Caco-2 (cell line): ENCODE data around the gene PHF10. TPM values are rescaled to one million over a fixed set of nuclear protein-coding genes. Genes with fewer than 3 reads are reported as not detected.
A peak's percentile ranks its signal among the peaks of the same experiment; 100 is the strongest.

Source experiments
- BruUV-seq: library from RNA; stranded (reverse); fragments of 400-500 nt; replicated peaks from 2 replicates; lab custom pipeline; 2021; lab: Mats Ljungman, UMichigan
- CTCF ChIA-PET: fragments of 300-600 bp; sonication (Branson Sonifier 250); formaldehyde crosslinking; loops from one replicate; lab custom pipeline; 2022; ENCODE audit warnings: antibody characterized with exemption; lab: Charles Lee
- POLR2A ChIA-PET: fragments of 300-600 bp; sonication (Branson Sonifier 250); formaldehyde crosslinking; loops from one replicate; lab custom pipeline; 2022; ENCODE audit warnings: antibody characterized with exemption; lab: Charles Lee
- DNase-seq, 2 experiments: peaks; one replicate each; pipeline versions ENCODE4 v3.0.0 to v3.0.0-alpha.2; 2020 to 2022
- H3K27me3 ChIP-seq: replicated peaks from 2 replicates; pipeline ENCODE4 v1.6.0; 2011; ENCODE audit warnings: low read length; ENCODE audit not compliant: control insufficient read depth, insufficient read depth
- H3K36me3 ChIP-seq: 2 replicates; pipeline ENCODE4 v1.5.1; 2011; ENCODE audit warnings: low read length; ENCODE audit not compliant: control insufficient read depth, insufficient read depth
- H3K4me1 ChIP-seq: fragments of 250-450 bp; sonication (Bioruptor Pico); 2 replicates; pipeline ENCODE4 v1.5.1; 2020; ENCODE audit warnings: mild to moderate bottlenecking
- H3K4me3 ChIP-seq: 2 replicates; pipeline ENCODE4 v1.5.1; 2011; ENCODE audit warnings: low read depth, mild to moderate bottlenecking, control low read depth, low read length
- H3K9me3 ChIP-seq: fragments of 250-450 bp; sonication (Bioruptor Pico); 2 replicates; pipeline ENCODE4 v1.5.1; 2020; ENCODE audit warnings: mild to moderate bottlenecking, moderate library complexity
- H3K27ac Mint-ChIP-seq: one replicate; pipeline ENCODE4 v1.8.0; 2022; ENCODE audit warnings: mixed read lengths; ENCODE audit not compliant: unreplicated experiment
- H3K27me3 Mint-ChIP-seq: one replicate; pipeline ENCODE4 v1.8.0; 2022; ENCODE audit warnings: mixed read lengths; ENCODE audit not compliant: insufficient read depth, unreplicated experiment
- H3K36me3 Mint-ChIP-seq: one replicate; pipeline ENCODE4 v1.8.0; 2022; ENCODE audit warnings: mild to moderate bottlenecking, mixed read lengths; ENCODE audit not compliant: insufficient read depth, unreplicated experiment
- H3K4me1 Mint-ChIP-seq: one replicate; pipeline ENCODE4 v1.8.0; 2022; ENCODE audit warnings: low read depth, mixed read lengths; ENCODE audit not compliant: unreplicated experiment
- H3K4me3 Mint-ChIP-seq: one replicate; pipeline ENCODE4 v1.8.0; 2022; ENCODE audit warnings: mild to moderate bottlenecking, moderate library complexity, mixed read lengths; ENCODE audit not compliant: unreplicated experiment
- H3K9me3 Mint-ChIP-seq: one replicate; pipeline ENCODE4 v1.8.0; 2022; ENCODE audit warnings: mixed read lengths; ENCODE audit not compliant: unreplicated experiment
- CTCF ChIP-seq, 2 experiments: fragments of 200-600 bp in 1 of 2; IDR thresholded peaks; 1 replicate in 1 of 2; 2 replicates in 1 of 2; pipeline versions ENCODE4 v1.5.1 to v1.8.0; 2011 to 2022; ENCODE audit warnings: antibody characterized with exemption in 1 of 2, control low read depth in 1 of 2, inconsistent platforms in 1 of 2, low read depth in 1 of 2, low read length in 1 of 2, mild to moderate bottlenecking in 1 of 2, moderate library complexity in 1 of 2; ENCODE audit not compliant: insufficient read depth in 1 of 2, severe bottlenecking in 1 of 2, unreplicated experiment in 1 of 2
- intact Hi-C: fragments of 100-400 bp; cut with micrococcal nuclease; formaldehyde crosslinking; loops from one replicate; pipeline ENCODE4 v1.10.0; 2022; ENCODE audit not compliant: unreplicated experiment
- total RNA-seq: library from RNA; stranded (reverse); gene quantifications from 2 replicates; pipeline ENCODE4 v1.2.3, GENCODE V29; 2022

Gene PHF10
- total RNA-seq, 1 experiment from 2014 or later = 75.7 TPM

- H3K4me1 ChIP-seq = peaks cover 25% of the 10 kb centered on the region
- H3K9me3 Mint-ChIP-seq = no peaks in the 10 kb centered on the region
- H3K27ac Mint-ChIP-seq = peak overlapping the region; percentile 85
- H3K27me3 Mint-ChIP-seq = no peaks in the 10 kb centered on the region
- ChIA-PET POLR2A (interaction anchor here (1.7 kb wide), 1 partner anchor 15 kb away, joined by 3 read pairs; no protein-coding TSS in a partner anchor), CTCF (no interaction called here)
- H3K36me3 ChIP-seq = peaks cover 1% of the 10 kb centered on the region
- no peak for DNase-seq
- H3K4me1 Mint-ChIP-seq = peaks cover 13% of the 10 kb centered on the region
- H3K4me3 ChIP-seq = peak overlapping the region; percentile 87
- no TSS peak for BruUV-seq
- H3K9me3 ChIP-seq = no peaks in the 10 kb centered on the region
- no peaks in the 10 kb centered on the region for H3K27me3 ChIP-seq
- TF ChIP-seq CTCF (IDR thresholded peaks at IDR 0.05; ENCODE audit: insufficient read depth in 1 of 2, low read depth in 1 of 2, low read length in 1 of 2, severe bottlenecking in 1 of 2, unreplicated experiment in 1 of 2) = no peak
- peaks cover 40% of the 10 kb centered on the region for H3K36me3 Mint-ChIP-seq
- peak overlapping the region; percentile 85 for H3K4me3 Mint-ChIP-seq
- intact Hi-C loops = loop anchor here (1.0 to 5.0 kb wide), 4 partner anchors 48 to 849 kb away; partner anchors contain the start of genes DLL1, DYNLT2, ERMARD and PSMB1
These were observed 21.5 kb downstream of the PHF10 start for GRCh38 chr6:169702840-169703246.

- H3K36me3 ChIP-seq = peaks cover 1% of the 10 kb centered on the region
- no peaks in the 10 kb centered on the region for H3K27me3 Mint-ChIP-seq
- peaks cover 47% of the 10 kb centered on the region for H3K36me3 Mint-ChIP-seq
- TF ChIP-seq CTCF (IDR thresholded peaks at IDR 0.05; ENCODE audit: insufficient read depth in 1 of 2, low read depth in 1 of 2, low read length in 1 of 2, severe bottlenecking in 1 of 2, unreplicated experiment in 1 of 2) = no peak
- H3K9me3 ChIP-seq = no peaks in the 10 kb centered on the region
- intact Hi-C loops = loop anchor here (1.0 to 5.0 kb wide), 4 partner anchors 49 to 850 kb away; partner anchors contain the start of genes DLL1, DYNLT2, ERMARD and PSMB1
- peak within 1 kb of the TSS; percentile 85 for H3K4me3 Mint-ChIP-seq
- CTCF ChIA-PET = no interaction called here
- H3K27ac Mint-ChIP-seq = peak within 1 kb of the TSS; percentile 85
- POLR2A ChIA-PET = interaction anchor here (0.6 to 1.7 kb wide), 4 partner anchors 9 to 84 kb away, joined by 3 read pairs; no protein-coding TSS in a partner anchor
- H3K9me3 Mint-ChIP-seq = no peaks in the 10 kb centered on the region
- H3K4me1 ChIP-seq = peaks cover 25% of the 10 kb centered on the region
- peak within 1 kb of the TSS; percentile 87 for H3K4me3 ChIP-seq
- H3K27me3 ChIP-seq = no peaks in the 10 kb centered on the region
- H3K4me1 Mint-ChIP-seq = peaks cover 13% of the 10 kb centered on the region
- no TSS peak for BruUV-seq
- DNase-seq = peak; percentile 95 to 97
These were observed 22.1 kb downstream of the PHF10 start, which contains the start of the genes C6orf120 and WDR27 for GRCh38 chr6:169701954-169702839. C6orf120 (plus strand) TSS chr6:169702126; CDS start chr6:169702460, 334 bp downstream. WDR27 (minus strand) TSS chr6:169702029; CDS start chr6:169689005, 13,024 bp downstream.

- intact Hi-C loops = loop anchor here (5.0 kb wide), 3 partner anchors 591 to 851 kb away; partner anchors contain the start of genes DLL1, PSMB1 and TBP
- peak overlapping the region; percentile 85 for H3K27ac Mint-ChIP-seq
- CTCF ChIA-PET = no interaction called here
- Histone ChIP-seq H3K36me3 (peaks cover 1% of the 10 kb centered on the region), H3K4me1 (peaks cover 25% of the 10 kb centered on the region), H3K4me3 (peak overlapping the region; percentile 87), H3K27me3 (no peaks in the 10 kb centered on the region), H3K9me3 (no peaks in the 10 kb centered on the region)
- no peak for TF ChIP-seq CTCF (IDR thresholded peaks at IDR 0.05; ENCODE audit: insufficient read depth in 1 of 2, low read depth in 1 of 2, low read length in 1 of 2, severe bottlenecking in 1 of 2, unreplicated experiment in 1 of 2)
- DNase-seq = peak in 1 of 2 experiments; percentile 20
- H3K27me3 Mint-ChIP-seq = no peaks in the 10 kb centered on the region
- POLR2A ChIA-PET = interaction anchor here (0.6 to 1.0 kb wide), 4 partner anchors 10 to 84 kb away, joined by 3 to 5 read pairs (median 3); no protein-coding TSS in a partner anchor
- peaks cover 52% of the 10 kb centered on the region for H3K36me3 Mint-ChIP-seq
- H3K4me3 Mint-ChIP-seq = peak overlapping the region; percentile 85
- TSS peak; percentile 81 for BruUV-seq
- H3K9me3 Mint-ChIP-seq = no peaks in the 10 kb centered on the region
- H3K4me1 Mint-ChIP-seq = peaks cover 10% of the 10 kb centered on the region
These were observed 22.9 kb downstream of the PHF10 start for GRCh38 chr6:169701311-169701953.
